HG03520 (cell line): ENCODE data around the gene TRNP1.

Experiments
- ATAC-seq: cut with Tn5 transposase; IDR thresholded peaks from one replicate; pipeline ENCODE4 v1.9.1; 2021; ENCODE audit warnings: mild to moderate bottlenecking, moderate library complexity; ENCODE audit not compliant: unreplicated experiment

Gene TRNP1

GRCh38 chr1:27000817-27001460, 7.4 kb downstream of the TRNP1 start:
- ATAC-seq, result no peak

- no peak for ATAC-seq
Observed at GRCh38 chr1:27001570-27002360, 8.3 kb downstream of the TRNP1 start.

- no peak for ATAC-seq
Observed at GRCh38 chr1:27003745-27004470, 10.4 kb downstream of the TRNP1 start.

GRCh38 chr1:27004471-27005165, 11.1 kb downstream of the TRNP1 start:
- no peak for ATAC-seq

GRCh38 chr1:27005166-27005530, 11.7 kb downstream of the TRNP1 start:
- ATAC-seq, result no peak

- no peak for ATAC-seq
Observed at GRCh38 chr1:27005648-27006496, 12.4 kb downstream of the TRNP1 start.

- ATAC-seq, result no peak
Observed at GRCh38 chr1:27006683-27007082, 13.2 kb downstream of the TRNP1 start.

- ATAC-seq, result no peak
Observed at GRCh38 chr1:27007909-27008582, 14.6 kb downstream of the TRNP1 start.

GRCh38 chr1:27009601-27010197, 16.2 kb downstream of the TRNP1 start:
- no peak for ATAC-seq

GRCh38 chr1:27010226-27010994, 16.9 kb downstream of the TRNP1 start:
- no peak for ATAC-seq

- no peak for ATAC-seq
Observed at GRCh38 chr1:27011058-27011764, 17.7 kb downstream of the TRNP1 start.

- no peak for ATAC-seq
Observed at GRCh38 chr1:27011976-27012563, 18.6 kb downstream of the TRNP1 start.

GRCh38 chr1:27015260-27015659, 21.8 kb downstream of the TRNP1 start:
- no peak for ATAC-seq

GRCh38 chr1:27016376-27016775, 22.9 kb downstream of the TRNP1 start:
- no peak for ATAC-seq

GRCh38 chr1:27017207-27017606, 23.7 kb downstream of the TRNP1 start:
- no peak for ATAC-seq

GRCh38 chr1:27018316-27018715, 24.8 kb downstream of the TRNP1 start:
- no peak for ATAC-seq

GRCh38 chr1:27021354-27022031, 28.0 kb downstream of the TRNP1 start:
- no peak for ATAC-seq
